Smooth muscle cell (in vitro differentiated cells): Measurements from ENCODE around the gene TAS2R19. TPM values are rescaled to one million over a fixed set of nuclear protein-coding genes. Genes with fewer than 3 reads are reported as not detected.
"Not testable (repeated sequence)": the region's sequence is repeated elsewhere in the genome, so short reads cannot be mapped to it uniquely, and the experiment has no call there.

Experiments used
- DNase-seq: peaks from one replicate; lab custom pipeline; 2025; ENCODE audit not compliant: unreplicated experiment; lab: John Stamatoyannopoulos, UW
- H2AFZ ChIP-seq: fragments of 200-600 bp; sonication (generic); 2 replicates; pipeline ENCODE4 v1.6.0; 2016; ENCODE audit warnings: antibody characterized with exemption, low read depth, mild to moderate bottlenecking
- H3F3A ChIP-seq: fragments of 200-600 bp; sonication (generic); 2 replicates; pipeline ENCODE4 v1.6.0; 2017; ENCODE audit warnings: antibody characterized with exemption, low read depth
- H3K27ac ChIP-seq: fragments of 200-600 bp; sonication (generic); 2 replicates; pipeline ENCODE4 v1.5.1; 2016; ENCODE audit warnings: low read depth, mild to moderate bottlenecking
- H3K27me3 ChIP-seq: fragments of 200-600 bp; sonication (generic); 2 replicates; pipeline ENCODE4 v1.6.1; 2016; ENCODE audit warnings: low read depth, mild to moderate bottlenecking
- H3K36me3 ChIP-seq: fragments of 200-600 bp; sonication (generic); 2 replicates; pipeline ENCODE4 v1.5.1; 2016; ENCODE audit warnings: low read depth
- H3K4me1 ChIP-seq: fragments of 200-600 bp; sonication (generic); 2 replicates; pipeline ENCODE4 v1.5.1; 2016; ENCODE audit warnings: low read depth
- H3K4me2 ChIP-seq: fragments of 200-600 bp; sonication (generic); 2 replicates; pipeline ENCODE4 v1.6.0; 2016; ENCODE audit warnings: mild to moderate bottlenecking
- H3K4me3 ChIP-seq: fragments of 200-600 bp; sonication (generic); 2 replicates; pipeline ENCODE4 v1.5.1; 2016; ENCODE audit warnings: mild to moderate bottlenecking
- H3K79me2 ChIP-seq: fragments of 200-600 bp; sonication (generic); 2 replicates; pipeline ENCODE4 v1.6.0; 2016; ENCODE audit warnings: low read depth, mild to moderate bottlenecking
- H3K9ac ChIP-seq: fragments of 200-600 bp; sonication (generic); 2 replicates; pipeline ENCODE4 v1.6.0; 2016; ENCODE audit warnings: low read depth
- H3K9me3 ChIP-seq: fragments of 200-600 bp; sonication (generic); replicated peaks from 2 replicates; pipeline ENCODE4 v1.5.1; 2016; ENCODE audit warnings: low read depth
- H4K20me1 ChIP-seq: fragments of 200-600 bp; sonication (generic); 2 replicates; pipeline ENCODE4 v1.6.0; 2016; ENCODE audit warnings: low read depth
- WGBS: methylation state at CpG from one replicate; pipeline ENCODE4 v1.1.7; 2016; ENCODE audit warnings: low lambda C conversion rate; 5-methylcytosine and 5-hydroxymethylcytosine counted together
- polyA plus RNA-seq: library from polyadenylated mRNA; unstranded; fragments of >200 nt; fragmentation: Nextera tagmentation; extraction: Ambion mirVana; gene quantifications from 2 replicates; pipeline ENCODE4 v1.2.1, GENCODE V29; 2016
- total RNA-seq: library from RNA; depleted of rRNA; stranded (reverse); fragments of >200 nt; gene quantifications from 2 replicates; pipeline ENCODE4 v1.2.3, GENCODE V29; 2014
- TF ChIP-seq, protein P1 (sequence below): fragments of 200-600 bp; sonication (generic); IDR thresholded peaks from 2 replicates; pipeline ENCODE4 v1.5.1; 2017; ENCODE audit warnings: borderline replicate concordance, mild to moderate bottlenecking, antibody characterized with exemption; ENCODE audit not compliant: insufficient read depth, poor library complexity, severe bottlenecking

TAS2R19 gene
- total and polyA plus RNA-seq, 2 experiments from 2014 or later: 0.26 to 3.8 TPM

DNA sequence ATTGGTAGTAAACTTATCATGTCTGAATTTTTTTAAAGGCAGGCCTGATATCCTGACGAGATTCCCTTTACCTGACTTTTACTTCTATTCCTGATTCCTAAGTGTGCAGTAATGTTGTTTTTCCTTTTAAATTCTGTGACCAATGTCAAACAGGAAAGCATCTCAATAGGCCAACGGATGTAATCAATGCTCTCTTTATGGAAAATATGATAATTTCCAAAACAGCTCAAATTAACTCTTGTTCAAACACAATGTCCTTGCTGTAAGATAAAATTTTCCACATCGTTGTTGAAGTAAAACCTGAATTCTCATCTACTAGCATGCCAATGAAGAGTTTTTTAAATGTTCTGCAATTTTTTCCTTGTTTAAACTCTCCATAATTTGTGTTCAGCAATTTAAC, 16.8 kb upstream of the TAS2R19 start:
- Histone ChIP-seq H4K20me1 (peaks cover 40% of the 10 kb centered on the region), H3K4me3 (no peak overlapping the region), H3K9me3 (no peaks in the 10 kb centered on the region), H3K79me2 (peaks cover 37% of the 10 kb centered on the region), H3K36me3 (peaks cover 3% of the 10 kb centered on the region), H3K4me1 (no peaks in the 10 kb centered on the region), H3K27me3 (no peaks in the 10 kb centered on the region), H2AFZ (no peak overlapping the region), H3K9ac (no peak overlapping the region), H3F3A (no peaks in the 10 kb centered on the region), H3K27ac (no peak overlapping the region), H3K4me2 (no peak overlapping the region)
- WGBS: 94% methylated on average over 3 of the region's 3 CpGs
- no peak for DNase-seq
- TF ChIP-seq, protein P1, sequence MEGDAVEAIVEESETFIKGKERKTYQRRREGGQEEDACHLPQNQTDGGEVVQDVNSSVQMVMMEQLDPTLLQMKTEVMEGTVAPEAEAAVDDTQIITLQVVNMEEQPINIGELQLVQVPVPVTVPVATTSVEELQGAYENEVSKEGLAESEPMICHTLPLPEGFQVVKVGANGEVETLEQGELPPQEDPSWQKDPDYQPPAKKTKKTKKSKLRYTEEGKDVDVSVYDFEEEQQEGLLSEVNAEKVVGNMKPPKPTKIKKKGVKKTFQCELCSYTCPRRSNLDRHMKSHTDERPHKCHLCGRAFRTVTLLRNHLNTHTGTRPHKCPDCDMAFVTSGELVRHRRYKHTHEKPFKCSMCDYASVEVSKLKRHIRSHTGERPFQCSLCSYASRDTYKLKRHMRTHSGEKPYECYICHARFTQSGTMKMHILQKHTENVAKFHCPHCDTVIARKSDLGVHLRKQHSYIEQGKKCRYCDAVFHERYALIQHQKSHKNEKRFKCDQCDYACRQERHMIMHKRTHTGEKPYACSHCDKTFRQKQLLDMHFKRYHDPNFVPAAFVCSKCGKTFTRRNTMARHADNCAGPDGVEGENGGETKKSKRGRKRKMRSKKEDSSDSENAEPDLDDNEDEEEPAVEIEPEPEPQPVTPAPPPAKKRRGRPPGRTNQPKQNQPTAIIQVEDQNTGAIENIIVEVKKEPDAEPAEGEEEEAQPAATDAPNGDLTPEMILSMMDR: no peak

DNA sequence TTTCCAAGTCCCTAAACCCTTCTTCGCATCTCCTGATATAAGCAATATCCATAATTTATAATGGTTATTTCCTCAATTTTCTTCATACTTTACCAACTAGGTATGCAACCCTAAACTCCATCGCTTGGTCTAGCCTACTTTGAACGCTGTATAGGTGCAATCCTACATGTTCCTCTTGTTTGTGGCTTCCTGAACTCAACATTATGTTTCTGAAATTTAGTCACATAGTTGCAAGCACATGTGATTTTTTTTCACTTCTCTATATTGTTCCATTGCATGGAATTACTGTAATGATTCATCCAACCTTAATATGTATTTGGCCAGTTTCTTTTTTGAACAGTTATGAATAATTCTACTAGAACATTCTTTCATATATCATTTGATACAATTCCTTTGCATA, 11.5 kb upstream of the TAS2R19 start:
- H3K9ac ChIP-seq, H3F3A ChIP-seq, H3K9me3 ChIP-seq, DNase-seq, H3K79me2 ChIP-seq, H3K27me3 ChIP-seq, H3K4me1 ChIP-seq, H3K27ac ChIP-seq, H3K4me2 ChIP-seq, H3K4me3 ChIP-seq, H2AFZ ChIP-seq, H3K36me3 ChIP-seq, H4K20me1 ChIP-seq: not testable (repeated sequence)
- 100% methylated on average over 1 of the region's 3 CpGs for WGBS

DNA sequence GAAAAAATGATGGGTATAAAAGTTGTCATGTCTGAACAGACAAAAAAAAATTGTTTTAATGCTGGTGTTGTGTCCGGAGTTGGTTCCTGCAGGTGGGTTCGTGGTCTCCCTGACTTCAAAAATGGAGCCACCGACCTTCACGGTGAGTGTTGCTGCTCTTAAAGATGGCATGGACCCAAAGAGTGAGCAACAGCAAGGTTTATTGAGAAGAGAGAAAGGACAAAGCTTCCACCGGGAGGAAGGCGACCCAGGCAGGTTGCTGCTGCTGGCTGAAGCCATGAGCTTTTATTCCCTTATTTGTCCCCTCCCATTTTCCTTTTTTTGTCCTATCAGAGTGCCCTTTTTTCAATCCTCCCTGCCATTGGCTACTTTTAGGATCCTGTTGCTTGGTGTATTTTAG, 8.9 kb upstream of the TAS2R19 start, which contains the start of gene TAS2R31:
TAS2R31 (minus strand) TSS at position 101 of the 400 bp plus-strand sequence; CDS start at position 29, 72 bp downstream.
- TF ChIP-seq, protein P1: no peak
- Histone ChIP-seq H2AFZ (no peak within 1 kb of the TSS), H3K9me3 (no peaks in the 10 kb centered on the region), H3K36me3 (peaks cover 3% of the 10 kb centered on the region), H3K4me2 (no peak within 1 kb of the TSS), H3K4me3 (no peak within 1 kb of the TSS), H3K27me3 (no peaks in the 10 kb centered on the region), H3F3A (no peaks in the 10 kb centered on the region), H4K20me1 (no peaks in the 10 kb centered on the region), H3K79me2 (no peaks in the 10 kb centered on the region), H3K27ac (no peak within 1 kb of the TSS), H3K4me1 (no peaks in the 10 kb centered on the region), H3K9ac (no peak within 1 kb of the TSS)
- no peak for DNase-seq
- 96% methylated on average over 6 of the region's 6 CpGs for WGBS

DNA sequence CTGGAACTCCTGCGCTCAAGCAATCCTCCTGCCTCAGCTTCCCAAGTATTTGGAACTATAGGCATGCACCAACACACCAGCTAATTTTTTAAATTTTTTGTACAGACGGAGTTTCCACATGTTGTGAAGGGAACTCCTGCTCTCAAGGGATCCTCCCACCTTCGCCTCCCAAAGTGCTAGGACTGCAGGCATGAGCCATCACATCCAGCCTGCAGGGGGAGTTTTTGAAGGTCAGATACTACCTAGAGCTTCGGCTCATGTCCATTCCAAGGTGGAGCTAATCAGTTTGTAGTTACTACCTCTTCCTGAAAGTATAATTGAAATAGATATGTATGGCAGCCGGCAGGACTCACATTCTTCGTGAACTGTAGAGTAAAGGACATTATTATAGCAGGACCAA, 3.7 kb upstream of the TAS2R19 start:
- WGBS: 92% methylated on average over 6 of the region's 6 CpGs

More for the DNA sequence above, 3.7 kb upstream of the TAS2R19 start:
- Histone ChIP-seq H4K20me1 (peaks cover 6% of the 10 kb centered on the region), H3K4me2 (no peak overlapping the region), H3K4me3 (no peak overlapping the region), H2AFZ (no peak overlapping the region), H3K9ac (no peak overlapping the region), H3K36me3 (no peaks in the 10 kb centered on the region), H3K27ac (no peak overlapping the region), H3K27me3 (no peaks in the 10 kb centered on the region), H3K79me2 (peaks cover 4% of the 10 kb centered on the region), H3F3A (no peaks in the 10 kb centered on the region), H3K4me1 (no peaks in the 10 kb centered on the region), H3K9me3 (no peaks in the 10 kb centered on the region)
- no peak for DNase-seq
- TF ChIP-seq, protein P1: no peak
